HEK293 (cell line): ENCODE data around the gene PEX3.
A peak's percentile ranks its signal among the peaks of the same experiment; 100 is the strongest.

Experiments used
- HOXC10 ChIP-seq: sonication (generic); formaldehyde crosslinking; IDR thresholded peaks from 2 replicates; pipeline ENCODE4 v1.8.1; 2023; ENCODE audit warnings: mild to moderate bottlenecking, missing genetic modification reagents
- HOXD13 ChIP-seq: sonication (generic); formaldehyde crosslinking; IDR thresholded peaks from 2 replicates; pipeline ENCODE4 v1.8.0; 2022; ENCODE audit warnings: missing genetic modification reagents, borderline replicate concordance
- PATZ1 ChIP-seq: fragments of 450-650 bp; formaldehyde crosslinking; IDR thresholded peaks from 2 replicates; pipeline ENCODE4 v1.5.1; 2016; ENCODE audit warnings: missing biosample characterization, missing genetic modification characterization
- PRDM4 ChIP-seq: fragments of 450-650 bp; formaldehyde crosslinking; IDR thresholded peaks from 2 replicates; pipeline ENCODE4 v1.5.1; 2017; ENCODE audit warnings: missing biosample characterization, missing genetic modification characterization
- SP2 ChIP-seq: fragments of 450-650 bp; formaldehyde crosslinking; IDR thresholded peaks from 2 replicates; pipeline ENCODE4 v1.5.1; 2016; ENCODE audit warnings: missing biosample characterization, missing genetic modification characterization
- TSHZ1 ChIP-seq: fragments of 450-650 bp; formaldehyde crosslinking; IDR thresholded peaks from 2 replicates; pipeline ENCODE4 v1.5.1; 2016; ENCODE audit warnings: missing biosample characterization, missing genetic modification characterization, borderline replicate concordance
- ZBTB6 ChIP-seq: fragments of 450-650 bp; formaldehyde crosslinking; IDR thresholded peaks from 2 replicates; pipeline ENCODE4 v1.5.1; 2017; ENCODE audit warnings: missing biosample characterization, missing genetic modification characterization
- ZFP37 ChIP-seq: fragments of 450-650 bp; formaldehyde crosslinking; IDR thresholded peaks from 2 replicates; pipeline ENCODE4 v1.5.1; 2016; ENCODE audit warnings: missing biosample characterization, missing genetic modification characterization
- ZNF121 ChIP-seq: fragments of 450-650 bp; formaldehyde crosslinking; IDR thresholded peaks from 2 replicates; pipeline ENCODE4 v1.5.1; 2016; ENCODE audit warnings: missing biosample characterization, missing genetic modification characterization
- ZNF138 ChIP-seq: fragments of 450-650 bp; formaldehyde crosslinking; IDR thresholded peaks from 2 replicates; pipeline ENCODE4 v1.5.1; 2016; ENCODE audit warnings: missing biosample characterization, missing genetic modification characterization, borderline replicate concordance
- ZNF23 ChIP-seq: fragments of 450-650 bp; formaldehyde crosslinking; IDR thresholded peaks from 2 replicates; pipeline ENCODE4 v1.5.1; 2016; ENCODE audit warnings: missing biosample characterization, missing genetic modification characterization, borderline replicate concordance
- ZNF274 ChIP-seq, 2 experiments: fragments of 200-500 bp in 1 of 2; fragments of 450-650 bp in 1 of 2; sonication (Bioruptor generic) in 1 of 2; formaldehyde crosslinking in 1 of 2; IDR thresholded peaks; 2 replicates each; pipeline versions ENCODE4 v1.5.1 to v1.6.1; 2014 to 2016; ENCODE audit warnings: borderline replicate concordance in 1 of 2, inconsistent platforms in 1 of 2, low read length in 1 of 2, missing biosample characterization in 1 of 2, missing genetic modification characterization in 1 of 2
- ZNF280D ChIP-seq: fragments of 450-650 bp; formaldehyde crosslinking; IDR thresholded peaks from 2 replicates; pipeline ENCODE4 v1.5.1; 2016; ENCODE audit warnings: missing biosample characterization, missing genetic modification characterization
- ZNF366 ChIP-seq: fragments of 450-650 bp; formaldehyde crosslinking; conservative IDR thresholded peaks from 2 replicates; pipeline ENCODE4 v1.5.1; 2016; ENCODE audit warnings: missing biosample characterization, missing genetic modification characterization
- ZNF416 ChIP-seq: fragments of 450-650 bp; formaldehyde crosslinking; IDR thresholded peaks from 2 replicates; pipeline ENCODE4 v1.5.1; 2016; ENCODE audit warnings: missing biosample characterization, missing genetic modification characterization
- ZNF426 ChIP-seq: fragments of 450-650 bp; formaldehyde crosslinking; IDR thresholded peaks from 2 replicates; pipeline ENCODE4 v1.5.1; 2017; ENCODE audit warnings: missing biosample characterization, missing genetic modification characterization, mild to moderate bottlenecking, inconsistent platforms, moderate library complexity
- ZNF510 ChIP-seq: fragments of 450-650 bp; formaldehyde crosslinking; IDR thresholded peaks from 2 replicates; pipeline ENCODE4 v1.5.1; 2018; ENCODE audit warnings: mild to moderate bottlenecking, missing genetic modification characterization, missing biosample characterization; ENCODE audit not compliant: insufficient replicate concordance
- ZNF600 ChIP-seq: fragments of 450-650 bp; formaldehyde crosslinking; IDR thresholded peaks from 2 replicates; pipeline ENCODE4 v1.5.1; 2016; ENCODE audit warnings: missing biosample characterization, missing genetic modification characterization
- ZNF624 ChIP-seq: fragments of 450-650 bp; formaldehyde crosslinking; IDR thresholded peaks from 2 replicates; pipeline ENCODE4 v1.5.1; 2017; ENCODE audit warnings: missing biosample characterization, missing genetic modification characterization
- ZNF707 ChIP-seq: fragments of 450-650 bp; formaldehyde crosslinking; IDR thresholded peaks from 2 replicates; pipeline ENCODE4 v1.5.1; 2016; ENCODE audit warnings: missing biosample characterization, missing genetic modification characterization
- ZNF747 ChIP-seq: fragments of 450-650 bp; formaldehyde crosslinking; IDR thresholded peaks from 2 replicates; pipeline ENCODE4 v1.5.1; 2016; ENCODE audit warnings: missing biosample characterization, missing genetic modification characterization
- ZNF785 ChIP-seq: fragments of 450-650 bp; formaldehyde crosslinking; IDR thresholded peaks from 2 replicates; pipeline ENCODE4 v1.5.1; 2016; ENCODE audit warnings: missing biosample characterization, missing genetic modification characterization
- ZSCAN4 ChIP-seq: fragments of 450-650 bp; formaldehyde crosslinking; IDR thresholded peaks from 2 replicates; pipeline ENCODE4 v1.5.1; 2017; ENCODE audit warnings: missing biosample characterization, missing genetic modification characterization
- ZXDB ChIP-seq: fragments of 450-650 bp; formaldehyde crosslinking; IDR thresholded peaks from 2 replicates; pipeline ENCODE4 v1.5.1; 2016; ENCODE audit warnings: missing biosample characterization, missing genetic modification characterization

The PEX3 gene

GRCh38 chr6:143450453-143451371 is at the start of gene PEX3, which contains the start of gene ADAT2 (continued):
- TF ChIP-seq ZNF624 (tag by site-specific recombination), result 0 out of 2 replicates have a peak, but pooled peaks have one; percentile 57
- peak; percentile 71 for TF ChIP-seq ZSCAN4 (tag by site-specific recombination)
- TF ChIP-seq ZNF23 (tag by site-specific recombination), result no peak
- no peak for TF ChIP-seq ZNF274 (IDR thresholded peaks at IDR 0.05; ENCODE audit: low read length)
- TF ChIP-seq ZNF274 (tag by site-specific recombination; IDR thresholded peaks at IDR 0.05; ENCODE audit: borderline replicate concordance), result no peak
- 0 out of 2 replicates have a peak, but pooled peaks have one; percentile 56 for TF ChIP-seq HOXC10 (CRISPR knock-in tag)
- peak; percentile 56; the same call in 1 of the 2 replicates for TF ChIP-seq ZNF121
- TF ChIP-seq PATZ1, result peak; percentile 74
- TF ChIP-seq HOXD13 (CRISPR knock-in tag), result no peak
- peak; percentile 88; the same call in 1 of the 2 replicates for TF ChIP-seq ZBTB6
- TF ChIP-seq ZNF366 (tag by site-specific recombination), result 0 out of 2 replicates have a peak, but pooled peaks have one; percentile 6
- peak; percentile 99 for TF ChIP-seq ZXDB (tag by site-specific recombination)
- TF ChIP-seq ZNF600, result peak; percentile 90
- no peak for TF ChIP-seq ZNF416 (tag by site-specific recombination)
- TF ChIP-seq ZFP37 (tag by site-specific recombination), result peak; percentile 97
- no peak for TF ChIP-seq ZNF747 (tag by site-specific recombination)
- TF ChIP-seq ZNF785 (tag by site-specific recombination), result peak; percentile 95
- TF ChIP-seq ZNF280D, result peak; percentile 63; the same call in 1 of the 2 replicates
- no peak for TF ChIP-seq ZNF426
- no peak for TF ChIP-seq ZNF707
- peak; percentile 79 for TF ChIP-seq PRDM4 (tag by site-specific recombination)
- peak; percentile 93 for TF ChIP-seq TSHZ1 (tag by site-specific recombination)
- no peak for TF ChIP-seq ZNF510
- no peak for TF ChIP-seq ZNF138 (tag by site-specific recombination)
- peak; percentile 88 for TF ChIP-seq SP2 (tag by site-specific recombination)
